IMR-90 (cell line): ENCODE measurements around the gene FBXL7. TPM values are rescaled to one million over a fixed set of nuclear protein-coding genes. Genes with fewer than 3 reads are reported as not detected.

ENCODE experiments used
- ATAC-seq: fragments of 200-7000 bp; cut with Tn5 transposase; 2 replicates; pipeline ENCODE4 v1.9.1; 2020; ENCODE audit warnings: low read depth, mild to moderate bottlenecking, moderate library complexity
- BruUV-seq: library from RNA; stranded (reverse); fragments of 400-500 nt; replicated peaks from 2 replicates; lab custom pipeline; 2021; lab: Mats Ljungman, UMichigan
- CTCF ChIA-PET: fragments of 300-600 bp; formaldehyde crosslinking; extraction: SDS; loops from one replicate; lab custom pipeline; 2021; ENCODE audit warnings: antibody characterized with exemption; lab: Yijun Ruan, JAX
- POLR2A ChIA-PET: fragments of 300-600 bp; sonication (Branson Sonifier 250); formaldehyde crosslinking; loops from one replicate; lab custom pipeline; 2022; ENCODE audit warnings: antibody characterized with exemption; ENCODE audit not compliant: unreplicated experiment; lab: Charles Lee
- DNase-seq: peaks from one replicate; pipeline ENCODE4 v3.0.0; 2013
- H2AFZ ChIP-seq: replicated peaks from 2 replicates; pipeline ENCODE3; 2013; ENCODE audit warnings: low read length, mild to moderate bottlenecking; ENCODE audit not compliant: poor library complexity
- H2AK5ac ChIP-seq: 2 replicates; pipeline ENCODE4 v1.6.1; 2013; ENCODE audit warnings: low read depth, low read length, inconsistent platforms
- H2AK9ac ChIP-seq: replicated peaks from 2 replicates; pipeline ENCODE3; 2013; ENCODE audit warnings: mild to moderate bottlenecking, low read depth, low read length, moderate library complexity; ENCODE audit not compliant: poor library complexity
- H2BK120ac ChIP-seq: 2 replicates; pipeline ENCODE4 v1.6.1; 2013; ENCODE audit warnings: low read depth, low read length, inconsistent platforms
- H2BK15ac ChIP-seq: 3 replicates; pipeline ENCODE4 v1.6.1; 2013; ENCODE audit warnings: low read depth, low read length, inconsistent platforms
- H2BK20ac ChIP-seq: 2 replicates; pipeline ENCODE4 v1.6.1; 2013; ENCODE audit warnings: low read depth, mild to moderate bottlenecking, inconsistent platforms, low read length, moderate library complexity
- H2BK5ac ChIP-seq: 2 replicates; pipeline ENCODE4 v1.6.1; 2013; ENCODE audit warnings: mild to moderate bottlenecking, low read depth, low read length, inconsistent platforms; ENCODE audit not compliant: poor library complexity, severe bottlenecking
- H3K14ac ChIP-seq: replicated peaks from 2 replicates; pipeline ENCODE4 v1.6.1; 2013; ENCODE audit warnings: low read depth, low read length, inconsistent platforms
- H3K18ac ChIP-seq: 2 replicates; pipeline ENCODE4 v1.6.1; 2013; ENCODE audit warnings: low read depth, low read length, control low read depth
- H3K23ac ChIP-seq: 2 replicates; pipeline ENCODE4 v1.6.1; 2013; ENCODE audit warnings: low read depth, low read length, inconsistent platforms
- H3K27ac ChIP-seq: 2 replicates; pipeline ENCODE4 v1.5.1; 2013; ENCODE audit warnings: mild to moderate bottlenecking, control low read depth, low read length; ENCODE audit not compliant: insufficient read depth
- H3K27me3 ChIP-seq: 2 replicates; pipeline ENCODE4 v1.6.1; 2013; ENCODE audit warnings: low read length; ENCODE audit not compliant: control insufficient read depth, insufficient read depth
- H3K36me3 ChIP-seq: 2 replicates; pipeline ENCODE4 v1.6.1; 2013; ENCODE audit warnings: low read length, mixed read lengths; ENCODE audit not compliant: control insufficient read depth, insufficient read depth
- H3K4ac ChIP-seq: 2 replicates; pipeline ENCODE4 v1.6.1; 2013; ENCODE audit warnings: low read depth, low read length, inconsistent platforms
- H3K4me1 ChIP-seq: 2 replicates; pipeline ENCODE4 v1.6.1; 2013; ENCODE audit warnings: low read length, mixed read lengths; ENCODE audit not compliant: control insufficient read depth, insufficient read depth
- H3K4me2 ChIP-seq: 2 replicates; pipeline ENCODE4 v1.6.1; 2013; ENCODE audit warnings: low read depth, mild to moderate bottlenecking, control low read depth, low read length, moderate library complexity
- H3K4me3 ChIP-seq: 2 replicates; pipeline ENCODE4 v1.5.1; 2013; ENCODE audit warnings: low read depth, mild to moderate bottlenecking, control low read depth, low read length, moderate library complexity; ENCODE audit not compliant: insufficient read depth
- H3K56ac ChIP-seq: 2 replicates; pipeline ENCODE4 v1.6.1; 2013; ENCODE audit warnings: low read length, inconsistent platforms; ENCODE audit not compliant: insufficient read depth; ENCODE audit errors: extremely low read depth
- H3K79me1 ChIP-seq, 2 experiments: 2 replicates each; pipeline ENCODE4 v1.6.1; 2013; ENCODE audit warnings: low read length in 2 of 2, inconsistent platforms in 1 of 2, low read depth in 1 of 2
- H3K9ac ChIP-seq: 2 replicates; pipeline ENCODE4 v1.6.1; 2013; ENCODE audit warnings: low read depth, low read length, control low read depth
- H3K9me1 ChIP-seq: 2 replicates; pipeline ENCODE4 v1.6.1; 2013; ENCODE audit warnings: low read length, inconsistent platforms; ENCODE audit not compliant: insufficient read depth
- H3K9me3 ChIP-seq: 2 replicates; pipeline ENCODE4 v1.6.1; 2013; ENCODE audit warnings: low read length; ENCODE audit not compliant: control insufficient read depth, insufficient read depth
- H4K20me1 ChIP-seq: 2 replicates; pipeline ENCODE4 v1.6.1; 2013; ENCODE audit warnings: low read length, inconsistent platforms; ENCODE audit not compliant: insufficient read depth
- H4K5ac ChIP-seq: 2 replicates; pipeline ENCODE4 v1.6.1; 2013; ENCODE audit warnings: mild to moderate bottlenecking, low read depth, low read length, control low read depth
- H4K8ac ChIP-seq, 2 experiments: 2 replicates each; pipeline ENCODE4 v1.6.1; 2013; ENCODE audit warnings: low read depth in 2 of 2, low read length in 2 of 2, control low read depth in 1 of 2, inconsistent platforms in 1 of 2
- H4K91ac ChIP-seq: 2 replicates; pipeline ENCODE4 v1.6.1; 2013; ENCODE audit warnings: low read depth, low read length, inconsistent platforms; ENCODE audit not compliant: insufficient read depth
- BHLHE40 ChIP-seq: fragments of 150-350 bp; IDR thresholded peaks from 2 replicates; pipeline ENCODE4 v1.6.1; 2016; ENCODE audit warnings: mild to moderate bottlenecking, low read depth, low read length
- CEBPB ChIP-seq: IDR thresholded peaks from 2 replicates; pipeline ENCODE4 v1.6.1; 2012; ENCODE audit warnings: low read depth, low read length, improper control_type of control experiment
- CHD1 ChIP-seq: IDR thresholded peaks from 2 replicates; pipeline ENCODE4 v1.6.1; 2012; ENCODE audit warnings: low read depth, low read length, improper control_type of control experiment
- ELK1 ChIP-seq: fragments of 150-350 bp; IDR thresholded peaks from 2 replicates; pipeline ENCODE4 v1.6.1; 2016; ENCODE audit warnings: low read depth, mild to moderate bottlenecking, low read length, moderate library complexity, borderline replicate concordance
- FOS ChIP-seq: fragments of 150-350 bp; IDR thresholded peaks from 2 replicates; pipeline ENCODE4 v1.6.1; 2016; ENCODE audit warnings: low read depth, low read length
- MAFK ChIP-seq: IDR thresholded peaks from 2 replicates; pipeline ENCODE4 v1.6.1; 2012; ENCODE audit warnings: low read depth, low read length, improper control_type of control experiment
- MAZ ChIP-seq: IDR thresholded peaks from 2 replicates; pipeline ENCODE4 v1.6.1; 2012; ENCODE audit warnings: low read depth, mild to moderate bottlenecking, low read length, improper control_type of control experiment, moderate library complexity, borderline replicate concordance
- MXI1 ChIP-seq: IDR thresholded peaks from 2 replicates; pipeline ENCODE4 v1.6.1; 2012; ENCODE audit warnings: low read depth, mild to moderate bottlenecking, low read length, moderate library complexity, borderline replicate concordance
- NFE2L2 ChIP-seq: fragments of 150-350 bp; IDR thresholded peaks from 2 replicates; pipeline ENCODE4 v1.6.1; 2016; ENCODE audit warnings: low read depth, mild to moderate bottlenecking, low read length
- POLR2A ChIP-seq: IDR thresholded peaks from 2 replicates; pipeline ENCODE4 v1.6.1; 2012; ENCODE audit warnings: mild to moderate bottlenecking, low read depth, low read length
- RAD21 ChIP-seq: IDR thresholded peaks from 2 replicates; pipeline ENCODE4 v1.6.1; 2012; ENCODE audit warnings: low read length, improper control_type of control experiment
- RFX5 ChIP-seq: IDR thresholded peaks from 2 replicates; pipeline ENCODE4 v1.8.0; 2012; ENCODE audit warnings: low read depth, mild to moderate bottlenecking, low read length, moderate library complexity
- SMC3 ChIP-seq: fragments of 150-350 bp; IDR thresholded peaks from 2 replicates; pipeline ENCODE4 v1.6.1; 2016; ENCODE audit warnings: low read depth, mild to moderate bottlenecking, antibody characterized with exemption, low read length, moderate library complexity
- USF2 ChIP-seq: fragments of 150-350 bp; IDR thresholded peaks from 2 replicates; pipeline ENCODE4 v1.6.1; 2017; ENCODE audit warnings: mild to moderate bottlenecking, antibody characterized with exemption, low read length, low read depth
- WGBS, 2 experiments: methylation state at CpG; one replicate each; pipeline versions ENCODE4 v1.1.5 to v1.1.7; 2013; ENCODE audit warnings: missing lambda C conversion rate in 2 of 2; ENCODE audit not compliant: insufficient read length in 1 of 2; ENCODE audit errors: extremely low coverage in 2 of 2; 5-methylcytosine and 5-hydroxymethylcytosine counted together
- dilution Hi-C: fragments of 300-500 bp; cut with HindIII; formaldehyde crosslinking; loops from one replicate; pipeline ENCODE4 v1.14.3; 2018; ENCODE audit warnings: low sequenced_read_pairs; ENCODE audit not compliant: unreplicated experiment
- in situ Hi-C: fragments of 300-500 bp; cut with MboI; formaldehyde crosslinking; loops from 3 replicates; pipeline ENCODE4 v1.14.3; 2019; ENCODE audit warnings: low sequenced_read_pairs, inconsistent platforms, mixed read lengths
- intact Hi-C: fragments of 100-400 bp; cut with micrococcal nuclease; formaldehyde crosslinking; loops from 2 replicates; pipeline ENCODE4 v1.10.0; 2022
- polyA plus RNA-seq, 3 experiments: library from polyadenylated mRNA; depleted of rRNA; stranded (reverse); fragments of >200 nt; gene quantifications; 2 replicates each; pipeline ENCODE4 v1.2.3, GENCODE V29; 2012; ENCODE audit warnings: low replicate concordance in 1 of 3
- total RNA-seq: library from RNA; depleted of rRNA; stranded (reverse); fragments of >200 nt; gene quantifications from 2 replicates; pipeline ENCODE4 v1.2.3, GENCODE V29; 2012
- TF ChIP-seq, protein P1 (sequence below): conservative IDR thresholded peaks from 2 replicates; pipeline ENCODE4 v1.5.1; 2012; ENCODE audit warnings: mild to moderate bottlenecking, low read depth, low read length, improper control_type of control experiment

The FBXL7 gene
- total and polyA plus RNA-seq, 2 of the 4 experiments (the other 2 are of a cell fraction) = 4.1 to 10.2 TPM

DNA sequence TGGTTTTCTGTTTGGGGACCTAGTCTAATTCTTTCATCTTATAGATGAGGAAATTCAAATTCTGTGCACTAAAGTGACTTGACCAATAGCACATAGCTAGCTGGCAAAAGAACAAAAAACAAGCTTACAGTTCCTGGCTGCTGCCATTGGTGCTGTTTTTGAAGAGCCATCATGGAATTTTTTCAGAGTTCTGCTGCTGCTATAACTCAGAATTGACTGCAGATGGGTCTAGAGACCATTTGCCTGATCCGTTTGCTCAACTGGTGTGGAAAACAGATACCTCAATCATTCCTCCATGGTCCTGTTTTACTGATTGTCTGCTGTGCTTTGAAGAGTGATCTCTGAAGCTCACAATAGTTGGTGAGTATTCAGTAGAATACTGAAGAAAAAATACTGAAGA is 15.2 kb downstream of the FBXL7 start:
- H2AK9ac ChIP-seq = no peak overlapping the region
- no CpG with 5 or more reads among the region's 1 CpG for WGBS, 2 experiments
- ChIA-PET CTCF (interaction anchor here (0.7 kb wide), 1 partner anchor 277 kb away, joined by 6 read pairs; no protein-coding TSS in a partner anchor), POLR2A (no interaction called here)
- no peak overlapping the region for H2AK5ac ChIP-seq
- H3K14ac ChIP-seq = no peak overlapping the region
- H3K23ac ChIP-seq = no peak overlapping the region
- no peak overlapping the region for H2BK5ac ChIP-seq
- H3K4me2 ChIP-seq = no peak overlapping the region
- H3K4me3 ChIP-seq = no peak overlapping the region
- H2BK120ac ChIP-seq = no peak overlapping the region
- no peak overlapping the region for H3K9ac ChIP-seq
- H3K4ac ChIP-seq = no peak overlapping the region
- no peak for ATAC-seq
- no TSS peak for BruUV-seq
- H3K9me1 ChIP-seq = peaks cover 4% of the 10 kb centered on the region; the same call in 1 of the 2 replicates
- H4K20me1 ChIP-seq = peaks cover 4% of the 10 kb centered on the region; the same call in 1 of the 2 replicates
- intact Hi-C loops = no loop called here
- no peak overlapping the region for H2AFZ ChIP-seq
- H3K18ac ChIP-seq = no peak overlapping the region
- H3K56ac ChIP-seq = no peak overlapping the region
- no peak overlapping the region for H4K91ac ChIP-seq
- TF ChIP-seq USF2 = no peak
- TF ChIP-seq MAFK = no peak
- TF ChIP-seq, protein P1, sequence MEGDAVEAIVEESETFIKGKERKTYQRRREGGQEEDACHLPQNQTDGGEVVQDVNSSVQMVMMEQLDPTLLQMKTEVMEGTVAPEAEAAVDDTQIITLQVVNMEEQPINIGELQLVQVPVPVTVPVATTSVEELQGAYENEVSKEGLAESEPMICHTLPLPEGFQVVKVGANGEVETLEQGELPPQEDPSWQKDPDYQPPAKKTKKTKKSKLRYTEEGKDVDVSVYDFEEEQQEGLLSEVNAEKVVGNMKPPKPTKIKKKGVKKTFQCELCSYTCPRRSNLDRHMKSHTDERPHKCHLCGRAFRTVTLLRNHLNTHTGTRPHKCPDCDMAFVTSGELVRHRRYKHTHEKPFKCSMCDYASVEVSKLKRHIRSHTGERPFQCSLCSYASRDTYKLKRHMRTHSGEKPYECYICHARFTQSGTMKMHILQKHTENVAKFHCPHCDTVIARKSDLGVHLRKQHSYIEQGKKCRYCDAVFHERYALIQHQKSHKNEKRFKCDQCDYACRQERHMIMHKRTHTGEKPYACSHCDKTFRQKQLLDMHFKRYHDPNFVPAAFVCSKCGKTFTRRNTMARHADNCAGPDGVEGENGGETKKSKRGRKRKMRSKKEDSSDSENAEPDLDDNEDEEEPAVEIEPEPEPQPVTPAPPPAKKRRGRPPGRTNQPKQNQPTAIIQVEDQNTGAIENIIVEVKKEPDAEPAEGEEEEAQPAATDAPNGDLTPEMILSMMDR = no peak
- TF ChIP-seq CHD1 = no peak
- no peak for TF ChIP-seq MAZ
- TF ChIP-seq NFE2L2 = no peak
- no peak for TF ChIP-seq SMC3
- no peak for TF ChIP-seq POLR2A
- no peak for TF ChIP-seq ELK1
- no peak for TF ChIP-seq CEBPB
- no peak for TF ChIP-seq FOS
- no peak for TF ChIP-seq RAD21
- TF ChIP-seq RFX5 = no peak
- TF ChIP-seq BHLHE40 = no peak
- TF ChIP-seq MXI1 = no peak
- no peaks in the 10 kb centered on the region for H3K9me3 ChIP-seq
- H3K4me1 ChIP-seq = peaks cover 6% of the 10 kb centered on the region
- H4K5ac ChIP-seq = no peak overlapping the region
- dilution Hi-C loops = no loop called here
- DNase-seq = no peak
- no peak overlapping the region for H3K27ac ChIP-seq
- no peak overlapping the region for H2BK20ac ChIP-seq
- no peaks in the 10 kb centered on the region for H3K36me3 ChIP-seq
- in situ Hi-C loops = loop anchor here (25.0 kb wide), 1 partner anchor 803 kb away; no protein-coding TSS in a partner anchor
- H4K8ac ChIP-seq = no peak overlapping the region
- no peaks in the 10 kb centered on the region for H3K27me3 ChIP-seq
- no peak overlapping the region for H2BK15ac ChIP-seq
- peaks cover 15 to 56% of the 10 kb centered on the region in 2 experiments for H3K79me1 ChIP-seq
